Keratinocyte (primary cell): ENCODE results near the gene ABL1. TPM values are rescaled to one million over a fixed set of nuclear protein-coding genes. Genes with fewer than 3 reads are reported as not detected.

ENCODE experiments used
- DNase-seq: peaks from one replicate; pipeline ENCODE4 v3.0.0-alpha.2; 2011; ENCODE audit warnings: low read depth, missing footprints, low spot score
- FAIRE-seq: peaks from 2 replicates; lab custom pipeline; 2011; peaks lifted over from hg19 to GRCh38; lab: Jason Lieb, UNC
- H2AFZ ChIP-seq: 2 replicates; pipeline ENCODE4 v1.6.0; 2012; ENCODE audit warnings: low read length, control low read depth, inconsistent platforms; ENCODE audit not compliant: control insufficient read depth
- H3K27ac ChIP-seq: 2 replicates; pipeline ENCODE4 v1.5.1; 2011; ENCODE audit warnings: low read length; ENCODE audit not compliant: control insufficient read depth, insufficient read depth
- H3K27me3 ChIP-seq: 3 replicates; pipeline ENCODE4 v1.6.0; 2011; ENCODE audit warnings: low read length; ENCODE audit not compliant: control insufficient read depth, insufficient read depth; ENCODE audit errors: extremely low read depth
- H3K36me3 ChIP-seq, 2 experiments: 2 replicates in 1 of 2; 3 replicates in 1 of 2; pipeline ENCODE4 v1.5.1; 2011; ENCODE audit warnings: low read length in 2 of 2, mild to moderate bottlenecking in 1 of 2; ENCODE audit not compliant: control insufficient read depth in 2 of 2, insufficient read depth in 2 of 2; ENCODE audit errors: extremely low read depth in 1 of 2
- H3K4me1 ChIP-seq: 3 replicates; pipeline ENCODE4 v1.5.1; 2011; ENCODE audit warnings: low read length; ENCODE audit not compliant: control insufficient read depth, insufficient read depth; ENCODE audit errors: extremely low read depth
- H3K4me2 ChIP-seq: 3 replicates; pipeline ENCODE4 v1.6.0; 2011; ENCODE audit warnings: low read depth, low read length; ENCODE audit not compliant: control insufficient read depth, insufficient read depth; ENCODE audit errors: extremely low read depth
- H3K4me3 ChIP-seq, 3 experiments: fragments of 200-600 bp in 1 of 3; sonication (generic) in 1 of 3; 2 replicates in 2 of 3; 3 replicates in 1 of 3; pipeline ENCODE4 v1.5.1; 2011 to 2016; ENCODE audit warnings: low read length in 3 of 3, mild to moderate bottlenecking in 3 of 3, control low read depth in 2 of 3, inconsistent platforms in 1 of 3, low read depth in 1 of 3, mixed read lengths in 1 of 3, mixed run types in 1 of 3, moderate library complexity in 1 of 3; ENCODE audit not compliant: control insufficient read depth in 2 of 3, insufficient read depth in 2 of 3; ENCODE audit errors: extremely low read depth in 1 of 3
- H3K79me2 ChIP-seq: 2 replicates; pipeline ENCODE4 v1.6.0; 2012; ENCODE audit warnings: low read length; ENCODE audit not compliant: control insufficient read depth, insufficient read depth
- H3K9ac ChIP-seq: 3 replicates; pipeline ENCODE4 v1.6.0; 2011; ENCODE audit warnings: low read length; ENCODE audit not compliant: control insufficient read depth, insufficient read depth; ENCODE audit errors: extremely low read depth
- H3K9me1 ChIP-seq: 3 replicates; pipeline ENCODE4 v1.6.0; 2011; ENCODE audit warnings: low read length; ENCODE audit not compliant: control insufficient read depth, insufficient read depth; ENCODE audit errors: extremely low read depth
- H3K9me3 ChIP-seq: 2 replicates; pipeline ENCODE4 v1.5.1; 2012; ENCODE audit warnings: low read depth, low read length; ENCODE audit not compliant: control insufficient read depth
- H4K20me1 ChIP-seq: 3 replicates; pipeline ENCODE4 v1.6.0; 2011; ENCODE audit warnings: low read length; ENCODE audit not compliant: control insufficient read depth, insufficient read depth; ENCODE audit errors: extremely low read depth
- CTCF ChIP-seq, 3 experiments: IDR thresholded peaks in 1 of 3; conservative IDR thresholded peaks in 1 of 3; optimal IDR thresholded peaks in 1 of 3; 2 replicates in 2 of 3; 3 replicates in 1 of 3; pipeline versions ENCODE3 to v1.5.1; 2011; ENCODE audit warnings: low read length in 3 of 3, mild to moderate bottlenecking in 3 of 3, moderate library complexity in 2 of 3, control low read depth in 1 of 3, inconsistent platforms in 1 of 3; ENCODE audit not compliant: insufficient read depth in 2 of 3; ENCODE audit errors: extremely low read depth in 1 of 3
- EZH2 ChIP-seq: IDR thresholded peaks from one replicate; pipeline ENCODE4 v1.6.1; 2012; ENCODE audit warnings: inconsistent platforms, mild to moderate bottlenecking, low read length, moderate library complexity
- dilution Hi-C: fragments of 300-500 bp; cut with MboI; formaldehyde crosslinking; loops from one replicate; pipeline ENCODE4 v1.7.0; 2020; ENCODE audit warnings: low sequenced_read_pairs; ENCODE audit not compliant: extremely low pct_ligation_motif_present
- polyA plus RNA-seq, 5 experiments: library from polyadenylated mRNA; depleted of rRNA in 3 of 5; stranded (reverse) in 3 of 5; stranded (forward) in 1 of 5; unstranded in 1 of 5; fragments of >200 nt; gene quantifications; 1 replicate in 1 of 5; 2 replicates in 3 of 5; 3 replicates in 1 of 5; pipeline versions ENCODE4 v1.2.1 to v1.2.3, GENCODE V29; 2011 to 2012; ENCODE audit warnings: missing spikeins in 2 of 5, low read depth in 1 of 5, low replicate concordance in 1 of 5

ABL1 gene
- polyA plus RNA-seq, 1 donor (not counting 4 experiments of a cell fraction or from before 2014, with no cell fraction given), result 17.0 TPM

- Histone ChIP-seq H3K9me1 (no peaks in the 10 kb centered on the region), H3K27ac (no peak overlapping the region), H3K79me2 (no peaks in the 10 kb centered on the region), H3K9me3 (no peaks in the 10 kb centered on the region), H3K4me2 (no peak overlapping the region), H3K9ac (no peak overlapping the region), H3K4me1 (no peaks in the 10 kb centered on the region), H3K36me3 (peaks cover 11 to 16% of the 10 kb centered on the region in 2 experiments), H4K20me1 (no peaks in the 10 kb centered on the region), H2AFZ (no peak overlapping the region), H3K27me3 (peaks cover 7% of the 10 kb centered on the region), H3K4me3 (no peak overlapping the region)
- FAIRE-seq (no peak), DNase-seq (no peak)
- dilution Hi-C loops, result no loop called here
- TF ChIP-seq CTCF (optimal IDR thresholded peaks at IDR 0.05 in 1 of 3, IDR thresholded peaks at IDR 0.05 in 1 of 3, conservative IDR thresholded peaks at IDR 0.05 in 1 of 3; ENCODE audit: extremely low read depth in 1 of 3, insufficient read depth in 2 of 3, low read length in 3 of 3), result no peak
- no peak for TF ChIP-seq EZH2
These were observed 56.8 kb downstream of the ABL1 start for GRCh38 chr9:130891688-130892476.

GRCh38 chr9:130892477-130893304 lies 57.6 kb downstream of the ABL1 start:
- peaks cover 6 to 14% of the 10 kb centered on the region in 2 experiments for H3K36me3 ChIP-seq
- no peak for TF ChIP-seq CTCF (optimal IDR thresholded peaks at IDR 0.05 in 1 of 3, IDR thresholded peaks at IDR 0.05 in 1 of 3, conservative IDR thresholded peaks at IDR 0.05 in 1 of 3; ENCODE audit: extremely low read depth in 1 of 3, insufficient read depth in 2 of 3, low read length in 3 of 3)
- TF ChIP-seq EZH2, result no peak
- peaks cover 15% of the 10 kb centered on the region for H3K27me3 ChIP-seq
- H3K9me1 ChIP-seq, result no peaks in the 10 kb centered on the region
- H2AFZ ChIP-seq, result no peak overlapping the region
- H3K9ac ChIP-seq, result no peak overlapping the region
- no peaks in the 10 kb centered on the region for H3K9me3 ChIP-seq
- H4K20me1 ChIP-seq, result peaks cover 3% of the 10 kb centered on the region
- dilution Hi-C loops, result no loop called here
- no peak overlapping the region for H3K4me3 ChIP-seq
- no peak overlapping the region for H3K4me2 ChIP-seq
- H3K79me2 ChIP-seq, result no peaks in the 10 kb centered on the region
- DNase-seq (no peak), FAIRE-seq (no peak)
- H3K27ac ChIP-seq, result no peak overlapping the region
- no peaks in the 10 kb centered on the region for H3K4me1 ChIP-seq
